Measurements from ENCODE around the gene OR6V1. TPM values are rescaled to one million over a fixed set of nuclear protein-coding genes. Genes with fewer than 3 reads are reported as not detected.

Gene OR6V1
- polyA plus RNA-seq, 3 donors: not detected

DNA sequence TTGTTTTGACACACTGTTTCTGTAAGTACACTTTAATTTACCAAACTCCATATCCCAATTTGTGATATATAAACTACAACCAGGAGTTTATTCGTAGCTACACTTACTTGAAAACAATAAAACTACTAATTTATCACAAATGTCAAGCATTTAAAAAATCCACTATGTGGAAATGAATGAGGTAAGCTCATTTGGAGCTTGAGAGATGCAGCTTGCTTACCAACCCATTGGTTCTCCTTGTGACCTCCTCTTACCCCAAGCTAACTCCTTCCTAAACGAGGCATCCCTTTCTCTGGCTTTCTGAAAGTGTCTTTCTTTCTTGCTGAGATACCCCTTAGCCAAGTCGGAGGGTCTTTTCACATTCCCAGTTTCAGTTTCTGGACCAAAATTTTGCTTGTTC lies 2.5 kb downstream of the OR6V1 start:
- peaks cover 0 to 2% (median 1%) of the 10 kb centered on the region in 3 donors for H3K27me3 Mint-ChIP-seq (ENCODE audit: low read depth in 3 of 3)
- no peaks in the 10 kb centered on the region for H3K79me2 ChIP-seq (ENCODE audit: insufficient read depth, low read length)

GRCh38 chr7:143055754-143056153 lies 3.6 kb downstream of the OR6V1 start:
- TF ChIP-seq, protein P1, sequence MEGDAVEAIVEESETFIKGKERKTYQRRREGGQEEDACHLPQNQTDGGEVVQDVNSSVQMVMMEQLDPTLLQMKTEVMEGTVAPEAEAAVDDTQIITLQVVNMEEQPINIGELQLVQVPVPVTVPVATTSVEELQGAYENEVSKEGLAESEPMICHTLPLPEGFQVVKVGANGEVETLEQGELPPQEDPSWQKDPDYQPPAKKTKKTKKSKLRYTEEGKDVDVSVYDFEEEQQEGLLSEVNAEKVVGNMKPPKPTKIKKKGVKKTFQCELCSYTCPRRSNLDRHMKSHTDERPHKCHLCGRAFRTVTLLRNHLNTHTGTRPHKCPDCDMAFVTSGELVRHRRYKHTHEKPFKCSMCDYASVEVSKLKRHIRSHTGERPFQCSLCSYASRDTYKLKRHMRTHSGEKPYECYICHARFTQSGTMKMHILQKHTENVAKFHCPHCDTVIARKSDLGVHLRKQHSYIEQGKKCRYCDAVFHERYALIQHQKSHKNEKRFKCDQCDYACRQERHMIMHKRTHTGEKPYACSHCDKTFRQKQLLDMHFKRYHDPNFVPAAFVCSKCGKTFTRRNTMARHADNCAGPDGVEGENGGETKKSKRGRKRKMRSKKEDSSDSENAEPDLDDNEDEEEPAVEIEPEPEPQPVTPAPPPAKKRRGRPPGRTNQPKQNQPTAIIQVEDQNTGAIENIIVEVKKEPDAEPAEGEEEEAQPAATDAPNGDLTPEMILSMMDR (IDR thresholded peaks at IDR 0.05): no peak
- H2AFZ ChIP-seq (ENCODE audit: insufficient read depth, low read depth, low read length, poor library complexity, severe bottlenecking): no peak overlapping the region
- no peak overlapping the region for H3K27ac Mint-ChIP-seq
- H3K27ac ChIP-seq (ENCODE audit: low read depth in 1 of 2, low read length in 2 of 2): no peak overlapping the region
- H3K4me1 ChIP-seq (ENCODE audit: control insufficient read depth in 1 of 2, insufficient read depth in 2 of 2, low read length in 2 of 2): no peaks in the 10 kb centered on the region
- H3K4me3 Mint-ChIP-seq: no peak overlapping the region
- H3K9me3 ChIP-seq (replicated peaks in 1 of 2; ENCODE audit: control insufficient read depth in 1 of 2, insufficient read depth in 1 of 2, low read length in 2 of 2): no peaks in the 10 kb centered on the region
- no peaks in the 10 kb centered on the region for H3K36me3 ChIP-seq (replicated peaks in 1 of 2; ENCODE audit: control insufficient read depth in 1 of 2, insufficient read depth in 2 of 2, low read length in 2 of 2)
- H3K4me2 ChIP-seq (replicated peaks; ENCODE audit: extremely low read depth, low read length, poor library complexity, severe bottlenecking): no peak overlapping the region
- H3K27me3 ChIP-seq (ENCODE audit: control insufficient read depth in 2 of 2, insufficient read depth in 2 of 2, low read length in 2 of 2): no peaks in the 10 kb centered on the region
- peaks cover 0 to 2% (median 0%) of the 10 kb centered on the region in 7 donors for H3K9me3 Mint-ChIP-seq
- intact Hi-C loops (cut with micrococcal nuclease): no loop called here
- H3K36me3 Mint-ChIP-seq: no peaks in the 10 kb centered on the region
- H3K27me3 Mint-ChIP-seq (ENCODE audit: low read depth in 3 of 3): peaks cover 0 to 2% (median 1%) of the 10 kb centered on the region in 3 donors
- no peaks in the 10 kb centered on the region for H3K79me2 ChIP-seq (ENCODE audit: insufficient read depth, low read length)
- no peak for DNase-seq
- H3K4me3 ChIP-seq (replicated peaks in 1 of 3; ENCODE audit: low read depth in 2 of 3, low read length in 3 of 3): no peak overlapping the region
- peaks cover 2% of the 10 kb centered on the region for H3K4me1 Mint-ChIP-seq
- no peaks in the 10 kb centered on the region for H4K20me1 ChIP-seq (ENCODE audit: insufficient read depth, low read length)
- no peak overlapping the region for H3K9ac ChIP-seq (ENCODE audit: insufficient read depth, low read length, poor library complexity, severe bottlenecking)

More for the DNA sequence above, 2.5 kb downstream of the OR6V1 start:
- no peak overlapping the region for H2AFZ ChIP-seq (ENCODE audit: insufficient read depth, low read depth, low read length, poor library complexity, severe bottlenecking)
- no peak overlapping the region for H3K4me3 ChIP-seq (replicated peaks in 1 of 3; ENCODE audit: low read depth in 2 of 3, low read length in 3 of 3)
- no peak overlapping the region for H3K4me2 ChIP-seq (replicated peaks; ENCODE audit: extremely low read depth, low read length, poor library complexity, severe bottlenecking)
- Mint-ChIP-seq H3K9me3 (peaks cover 0 to 2% (median 0%) of the 10 kb centered on the region in 7 donors), H3K4me3 (no peak overlapping the region), H3K4me1 (peaks cover 5% of the 10 kb centered on the region), H3K36me3 (no peaks in the 10 kb centered on the region), H3K27ac (no peak overlapping the region)
- no peak for DNase-seq
- no peaks in the 10 kb centered on the region for H3K36me3 ChIP-seq (replicated peaks in 1 of 2; ENCODE audit: control insufficient read depth in 1 of 2, insufficient read depth in 2 of 2, low read length in 2 of 2)
- TF ChIP-seq, protein P1 (IDR thresholded peaks at IDR 0.05): no peak
- no peak overlapping the region for H3K27ac ChIP-seq (ENCODE audit: low read depth in 1 of 2, low read length in 2 of 2)
- 86% methylated on average over 1 of the region's 3 CpGs for WGBS (ENCODE audit: insufficient coverage)
- H3K9me3 ChIP-seq (replicated peaks in 1 of 2; ENCODE audit: control insufficient read depth in 1 of 2, insufficient read depth in 1 of 2, low read length in 2 of 2): no peaks in the 10 kb centered on the region
- H3K9ac ChIP-seq (ENCODE audit: insufficient read depth, low read length, poor library complexity, severe bottlenecking): no peak overlapping the region
- peaks cover 2% of the 10 kb centered on the region in 2 donors for H3K4me1 ChIP-seq (ENCODE audit: control insufficient read depth in 1 of 2, insufficient read depth in 2 of 2, low read length in 2 of 2)
- no peaks in the 10 kb centered on the region for H4K20me1 ChIP-seq (ENCODE audit: insufficient read depth, low read length)
- intact Hi-C loops (cut with micrococcal nuclease): no loop called here
- no peaks in the 10 kb centered on the region for H3K27me3 ChIP-seq (ENCODE audit: control insufficient read depth in 2 of 2, insufficient read depth in 2 of 2, low read length in 2 of 2)

All from CD14-positive monocyte (primary cell).